Measurements from ENCODE around the gene CX3CL1.
A peak's percentile ranks its signal among the peaks of the same experiment; 100 is the strongest.

The CX3CL1 gene

GRCh38 chr16:57407521-57408353, 35.4 kb downstream of the CX3CL1 start:
- no peak for DNase-seq

GRCh38 chr16:57409065-57409464, 36.8 kb downstream of the CX3CL1 start:
- DNase-seq: no peak

- no peak for DNase-seq
These were observed 37.7 kb downstream of the CX3CL1 start for GRCh38 chr16:57409870-57410587.

- DNase-seq: no peak
These were observed 39.2 kb downstream of the CX3CL1 start for GRCh38 chr16:57411362-57411976.

- no peak for DNase-seq
These were observed 40.3 kb downstream of the CX3CL1 start for GRCh38 chr16:57412584-57412983.

- no peak for DNase-seq
These were observed 41.0 kb downstream of the CX3CL1 start for GRCh38 chr16:57413301-57413730.

GRCh38 chr16:57413733-57414132, 41.4 kb downstream of the CX3CL1 start:
- no peak for DNase-seq

GRCh38 chr16:57416084-57416483, 43.8 kb downstream of the CX3CL1 start:
- no peak for DNase-seq

GRCh38 chr16:57419506-57419905, 47.2 kb downstream of the CX3CL1 start:
- DNase-seq: no peak

GRCh38 chr16:57422026-57422944, 50.0 kb downstream of the CX3CL1 start:
- DNase-seq: no peak

- no peak for DNase-seq
These were observed 50.9 kb downstream of the CX3CL1 start for GRCh38 chr16:57423152-57423551.

GRCh38 chr16:57424583-57424982, 52.3 kb downstream of the CX3CL1 start:
- no peak for DNase-seq

- DNase-seq: no peak
These were observed 54.1 kb downstream of the CX3CL1 start for GRCh38 chr16:57426356-57426755.

GRCh38 chr16:57427307-57427706, 55.0 kb downstream of the CX3CL1 start:
- DNase-seq: no peak

GRCh38 chr16:57427824-57428223, 55.5 kb downstream of the CX3CL1 start:
- no peak for DNase-seq

GRCh38 chr16:57430955-57431354, 58.7 kb downstream of the CX3CL1 start:
- DNase-seq: no peak

- DNase-seq: no peak
These were observed 60.2 kb downstream of the CX3CL1 start for GRCh38 chr16:57432505-57432904.

- no peak for DNase-seq
These were observed 60.7 kb downstream of the CX3CL1 start for GRCh38 chr16:57432989-57433388.

- DNase-seq: peak; percentile 13
These were observed 61.7 kb downstream of the CX3CL1 start for GRCh38 chr16:57434003-57434402.

Measured in CD4-positive, alpha-beta T cell treated with Interleukin-12 subunit alpha and Interleukin-12 subunit beta, for 1 hour (primary cell).